C4-2B (cell line): Measurements from ENCODE around the gene ZBED4.

Source experiments
- H3K27ac ChIP-seq: fragments of 450-650 bp; 2 replicates; pipeline ENCODE4 v1.5.1; 2017
- CTCF ChIP-seq: fragments of 450-650 bp; conservative IDR thresholded peaks from 2 replicates; pipeline ENCODE4 v1.5.1; 2017; ENCODE audit warnings: mild to moderate bottlenecking
- ZFX ChIP-seq: fragments of 450-650 bp; IDR thresholded peaks from 2 replicates; pipeline ENCODE4 v1.6.1; 2017

Gene ZBED4

GRCh38 chr22:49909476-49910205 is 56.0 kb downstream of the ZBED4 start:
- TF ChIP-seq ZFX (no peak), CTCF (no peak)
- no peak overlapping the region for H3K27ac ChIP-seq

- H3K27ac ChIP-seq, result no peak overlapping the region
- TF ChIP-seq CTCF (no peak), ZFX (no peak)
These were observed 56.8 kb downstream of the ZBED4 start for GRCh38 chr22:49910229-49911155.

GRCh38 chr22:49911881-49912625 is 58.4 kb downstream of the ZBED4 start:
- no peak overlapping the region for H3K27ac ChIP-seq
- TF ChIP-seq CTCF, result no peak
- no peak for TF ChIP-seq ZFX

GRCh38 chr22:49913026-49913425 is 59.4 kb downstream of the ZBED4 start:
- no peak overlapping the region for H3K27ac ChIP-seq
- no peak for TF ChIP-seq CTCF
- TF ChIP-seq ZFX, result no peak

GRCh38 chr22:49913446-49913845 is 59.8 kb downstream of the ZBED4 start:
- no peak overlapping the region for H3K27ac ChIP-seq
- TF ChIP-seq CTCF, result no peak
- TF ChIP-seq ZFX, result no peak

- TF ChIP-seq CTCF (no peak), ZFX (no peak)
- H3K27ac ChIP-seq, result no peak overlapping the region
These were observed 60.6 kb downstream of the ZBED4 start for GRCh38 chr22:49914256-49914655.

GRCh38 chr22:49915610-49916009 is 62.0 kb downstream of the ZBED4 start:
- H3K27ac ChIP-seq, result no peak overlapping the region
- TF ChIP-seq CTCF, result no peak
- no peak for TF ChIP-seq ZFX
